WTC11 (cell line): Measurements from ENCODE around the gene OSTM1. TPM values are rescaled to one million over a fixed set of nuclear protein-coding genes. Genes with fewer than 3 reads are reported as not detected.

Experiments
- ATAC-seq: fragments of 200-7000 bp; cut with Tn5 transposase; 2 replicates; pipeline ENCODE4 v1.10.0; 2021; ENCODE audit warnings: mild to moderate bottlenecking, moderate library complexity
- CTCF ChIA-PET: fragments of 300-600 bp; sonication (Branson Sonifier 250); formaldehyde crosslinking; loops from one replicate; lab custom pipeline; 2021; ENCODE audit warnings: antibody characterized with exemption; lab: Charles Lee
- POLR2A ChIA-PET: fragments of 350-600 bp; sonication (Branson Sonifier 250); formaldehyde crosslinking; loops from one replicate; lab custom pipeline; 2021; ENCODE audit warnings: antibody characterized with exemption; lab: Charles Lee
- DNase-seq: peaks from one replicate; pipeline ENCODE4 v3.0.0; 2021; ENCODE audit warnings: low spot score
- H3K27ac Mint-ChIP-seq: 2 replicates; pipeline ENCODE4 v1.8.0; 2021; ENCODE audit warnings: mixed read lengths
- H3K27me3 Mint-ChIP-seq: 2 replicates; pipeline ENCODE4 v1.8.0; 2021; ENCODE audit warnings: low read depth, mild to moderate bottlenecking, moderate library complexity, mixed read lengths
- H3K36me3 Mint-ChIP-seq: 2 replicates; pipeline ENCODE4 v1.8.0; 2021; ENCODE audit warnings: mixed read lengths
- H3K4me1 Mint-ChIP-seq: 2 replicates; pipeline ENCODE4 v1.8.0; 2022; ENCODE audit warnings: mixed read lengths
- H3K4me3 Mint-ChIP-seq: 2 replicates; pipeline ENCODE4 v1.8.0; 2021; ENCODE audit warnings: mild to moderate bottlenecking, moderate library complexity, mixed read lengths
- H3K9me3 Mint-ChIP-seq: 2 replicates; pipeline ENCODE4 v1.8.0; 2021; ENCODE audit warnings: mixed read lengths
- AR ChIP-seq: fragments of 250-450 bp; sonication (Bioruptor Pico); IDR thresholded peaks from 2 replicates; pipeline ENCODE4 v1.9.0; 2021; ENCODE audit warnings: mild to moderate bottlenecking
- CTCF ChIP-seq: fragments of 200-600 bp; IDR thresholded peaks from 2 replicates; pipeline ENCODE4 v1.8.0; 2022; ENCODE audit warnings: antibody characterized with exemption
- E2F5 ChIP-seq: sonication (generic); formaldehyde crosslinking; IDR thresholded peaks from 2 replicates; pipeline ENCODE4 v1.8.1; 2022; ENCODE audit warnings: mild to moderate bottlenecking, moderate library complexity, missing genetic modification reagents
- ESRRA ChIP-seq: sonication (generic); formaldehyde crosslinking; IDR thresholded peaks from 2 replicates; pipeline ENCODE4 v1.8.1; 2022; ENCODE audit warnings: mild to moderate bottlenecking, missing genetic modification reagents, borderline replicate concordance
- JUN ChIP-seq: sonication (generic); formaldehyde crosslinking; IDR thresholded peaks from 2 replicates; pipeline ENCODE4 v1.8.0; 2023; ENCODE audit warnings: mild to moderate bottlenecking, missing genetic modification reagents
- NR1H2 ChIP-seq: sonication (generic); formaldehyde crosslinking; IDR thresholded peaks from 2 replicates; pipeline ENCODE4 v1.9.0; 2021; ENCODE audit warnings: mild to moderate bottlenecking, moderate library complexity, missing genetic modification reagents
- PRRX2 ChIP-seq: fragments of 250-450 bp; sonication (Bioruptor Pico); IDR thresholded peaks from 2 replicates; pipeline ENCODE4 v1.8.0; 2021; ENCODE audit warnings: mild to moderate bottlenecking
- RELA ChIP-seq: sonication (generic); formaldehyde crosslinking; IDR thresholded peaks from 2 replicates; pipeline ENCODE4 v1.8.1; 2022; ENCODE audit warnings: missing genetic modification reagents, mild to moderate bottlenecking, borderline replicate concordance
- RORB ChIP-seq: fragments of 250-450 bp; sonication (Bioruptor Pico); IDR thresholded peaks from 2 replicates; pipeline ENCODE4 v1.9.0; 2021; ENCODE audit warnings: mild to moderate bottlenecking
- SMAD4 ChIP-seq: sonication (generic); formaldehyde crosslinking; IDR thresholded peaks from 2 replicates; pipeline ENCODE4 v1.8.0; 2022; ENCODE audit warnings: mild to moderate bottlenecking, missing genetic modification reagents
- SOX15 ChIP-seq: fragments of 250-450 bp; sonication (Bioruptor Pico); IDR thresholded peaks from 2 replicates; pipeline ENCODE4 v1.9.0; 2021; ENCODE audit warnings: mild to moderate bottlenecking
- TEAD4 ChIP-seq: sonication (generic); formaldehyde crosslinking; IDR thresholded peaks from 2 replicates; pipeline ENCODE4 v1.8.0; 2022; ENCODE audit warnings: mild to moderate bottlenecking, missing genetic modification reagents
- ZNF121 ChIP-seq: sonication (generic); formaldehyde crosslinking; IDR thresholded peaks from 2 replicates; pipeline ENCODE4 v1.8.0; 2023; ENCODE audit warnings: missing genetic modification reagents
- ZNF396 ChIP-seq: fragments of 250-450 bp; sonication (Bioruptor Pico); IDR thresholded peaks from 2 replicates; pipeline ENCODE4 v1.8.0; 2021; ENCODE audit warnings: mild to moderate bottlenecking, moderate library complexity, borderline replicate concordance
- ZNF671 ChIP-seq: fragments of 250-450 bp; sonication (Bioruptor Pico); IDR thresholded peaks from 2 replicates; pipeline ENCODE4 v1.8.0; 2021; ENCODE audit warnings: mild to moderate bottlenecking
- total RNA-seq: library from RNA; stranded (reverse); gene quantifications from 3 replicates; pipeline ENCODE4 v1.2.3, GENCODE V29; 2021
- TF ChIP-seq, protein P1 (sequence below): fragments of 250-450 bp; sonication (Bioruptor Pico); IDR thresholded peaks from 2 replicates; pipeline ENCODE4 v1.8.0; 2021; ENCODE audit warnings: mild to moderate bottlenecking
- TF ChIP-seq, protein P2 (sequence below): sonication (generic); formaldehyde crosslinking; IDR thresholded peaks from 2 replicates; pipeline ENCODE4 v1.8.1; 2023; ENCODE audit warnings: mild to moderate bottlenecking, missing genetic modification reagents, moderate library complexity
- TF ChIP-seq, protein P3 (sequence below): sonication (generic); formaldehyde crosslinking; IDR thresholded peaks from 2 replicates; pipeline ENCODE4 v1.8.0; 2022; ENCODE audit warnings: mild to moderate bottlenecking, missing genetic modification reagents
- TF ChIP-seq, protein P4 (sequence below): fragments of 250-450 bp; sonication (Bioruptor Pico); IDR thresholded peaks from 2 replicates; pipeline ENCODE4 v1.9.0; 2021; ENCODE audit warnings: mild to moderate bottlenecking, borderline replicate concordance

The OSTM1 gene
- total RNA-seq, 1 experiment from 2014 or later, result 34.1 TPM

GRCh38 chr6:108052706-108053105 is 21.8 kb downstream of the OSTM1 start:
- ChIA-PET POLR2A (no interaction called here), CTCF (interaction anchor here (1.1 kb wide), 1 partner anchor 72 kb away, joined by 3 read pairs; no protein-coding TSS in a partner anchor)
- TF ChIP-seq ZNF121 (CRISPR knock-in tag), result no peak
- TF ChIP-seq SOX15 (CRISPR knock-in tag), result no peak
- no peak for TF ChIP-seq E2F5 (CRISPR knock-in tag)
- TF ChIP-seq SMAD4, result no peak
- TF ChIP-seq PRRX2, result no peak
- no peak for TF ChIP-seq AR (CRISPR knock-in tag)
- no peak for TF ChIP-seq ESRRA (CRISPR knock-in tag)
- TF ChIP-seq RORB, result no peak
- TF ChIP-seq ZNF396 (CRISPR knock-in tag), result no peak
- TF ChIP-seq, protein P1, sequence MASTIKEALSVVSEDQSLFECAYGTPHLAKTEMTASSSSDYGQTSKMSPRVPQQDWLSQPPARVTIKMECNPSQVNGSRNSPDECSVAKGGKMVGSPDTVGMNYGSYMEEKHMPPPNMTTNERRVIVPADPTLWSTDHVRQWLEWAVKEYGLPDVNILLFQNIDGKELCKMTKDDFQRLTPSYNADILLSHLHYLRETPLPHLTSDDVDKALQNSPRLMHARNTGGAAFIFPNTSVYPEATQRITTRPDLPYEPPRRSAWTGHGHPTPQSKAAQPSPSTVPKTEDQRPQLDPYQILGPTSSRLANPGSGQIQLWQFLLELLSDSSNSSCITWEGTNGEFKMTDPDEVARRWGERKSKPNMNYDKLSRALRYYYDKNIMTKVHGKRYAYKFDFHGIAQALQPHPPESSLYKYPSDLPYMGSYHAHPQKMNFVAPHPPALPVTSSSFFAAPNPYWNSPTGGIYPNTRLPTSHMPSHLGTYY (CRISPR knock-in tag), result no peak
- no peak for TF ChIP-seq ZNF671 (CRISPR knock-in tag)
- DNase-seq (no peak), ATAC-seq (no peak)
- H3K4me1 Mint-ChIP-seq, result no peaks in the 10 kb centered on the region
- peaks cover 7% of the 10 kb centered on the region; the same call in 1 of the 2 replicates for H3K36me3 Mint-ChIP-seq
- H3K27me3 Mint-ChIP-seq, result no peaks in the 10 kb centered on the region
- no peak overlapping the region for H3K27ac Mint-ChIP-seq
- H3K4me3 Mint-ChIP-seq, result no peak overlapping the region
- H3K9me3 Mint-ChIP-seq, result no peaks in the 10 kb centered on the region

GRCh38 chr6:108051481-108051880 is 23.1 kb downstream of the OSTM1 start:
- Mint-ChIP-seq H3K9me3 (peaks cover 2% of the 10 kb centered on the region; the same call in 1 of the 2 replicates), H3K27ac (no peak overlapping the region), H3K36me3 (peaks cover 15% of the 10 kb centered on the region), H3K4me3 (no peak overlapping the region), H3K27me3 (no peaks in the 10 kb centered on the region), H3K4me1 (no peaks in the 10 kb centered on the region)
- ATAC-seq (no peak), DNase-seq (no peak)
- ChIA-PET CTCF (interaction anchor here (0.7 to 6.5 kb wide), 2 partner anchors 68 to 70 kb away, joined by 3 to 83 read pairs; no protein-coding TSS in a partner anchor), POLR2A (no interaction called here)
- TF ChIP-seq, protein P2, sequence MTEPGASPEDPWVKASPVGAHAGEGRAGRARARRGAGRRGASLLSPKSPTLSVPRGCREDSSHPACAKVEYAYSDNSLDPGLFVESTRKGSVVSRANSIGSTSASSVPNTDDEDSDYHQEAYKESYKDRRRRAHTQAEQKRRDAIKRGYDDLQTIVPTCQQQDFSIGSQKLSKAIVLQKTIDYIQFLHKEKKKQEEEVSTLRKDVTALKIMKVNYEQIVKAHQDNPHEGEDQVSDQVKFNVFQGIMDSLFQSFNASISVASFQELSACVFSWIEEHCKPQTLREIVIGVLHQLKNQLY, result no peak
- TF ChIP-seq RELA (CRISPR knock-in tag) (no peak), NR1H2 (CRISPR knock-in tag) (no peak), JUN (no peak), RORB (no peak), CTCF (no peak), TEAD4 (no peak)
- TF ChIP-seq, protein P3, sequence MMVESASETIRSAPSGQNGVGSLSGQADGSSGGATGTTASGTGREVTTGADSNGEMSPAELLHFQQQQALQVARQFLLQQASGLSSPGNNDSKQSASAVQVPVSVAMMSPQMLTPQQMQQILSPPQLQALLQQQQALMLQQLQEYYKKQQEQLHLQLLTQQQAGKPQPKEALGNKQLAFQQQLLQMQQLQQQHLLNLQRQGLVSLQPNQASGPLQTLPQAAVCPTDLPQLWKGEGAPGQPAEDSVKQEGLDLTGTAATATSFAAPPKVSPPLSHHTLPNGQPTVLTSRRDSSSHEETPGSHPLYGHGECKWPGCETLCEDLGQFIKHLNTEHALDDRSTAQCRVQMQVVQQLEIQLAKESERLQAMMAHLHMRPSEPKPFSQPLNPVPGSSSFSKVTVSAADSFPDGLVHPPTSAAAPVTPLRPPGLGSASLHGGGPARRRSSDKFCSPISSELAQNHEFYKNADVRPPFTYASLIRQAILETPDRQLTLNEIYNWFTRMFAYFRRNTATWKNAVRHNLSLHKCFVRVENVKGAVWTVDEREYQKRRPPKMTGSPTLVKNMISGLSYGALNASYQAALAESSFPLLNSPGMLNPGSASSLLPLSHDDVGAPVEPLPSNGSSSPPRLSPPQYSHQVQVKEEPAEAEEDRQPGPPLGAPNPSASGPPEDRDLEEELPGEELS (CRISPR knock-in tag), result no peak
- TF ChIP-seq, protein P4, sequence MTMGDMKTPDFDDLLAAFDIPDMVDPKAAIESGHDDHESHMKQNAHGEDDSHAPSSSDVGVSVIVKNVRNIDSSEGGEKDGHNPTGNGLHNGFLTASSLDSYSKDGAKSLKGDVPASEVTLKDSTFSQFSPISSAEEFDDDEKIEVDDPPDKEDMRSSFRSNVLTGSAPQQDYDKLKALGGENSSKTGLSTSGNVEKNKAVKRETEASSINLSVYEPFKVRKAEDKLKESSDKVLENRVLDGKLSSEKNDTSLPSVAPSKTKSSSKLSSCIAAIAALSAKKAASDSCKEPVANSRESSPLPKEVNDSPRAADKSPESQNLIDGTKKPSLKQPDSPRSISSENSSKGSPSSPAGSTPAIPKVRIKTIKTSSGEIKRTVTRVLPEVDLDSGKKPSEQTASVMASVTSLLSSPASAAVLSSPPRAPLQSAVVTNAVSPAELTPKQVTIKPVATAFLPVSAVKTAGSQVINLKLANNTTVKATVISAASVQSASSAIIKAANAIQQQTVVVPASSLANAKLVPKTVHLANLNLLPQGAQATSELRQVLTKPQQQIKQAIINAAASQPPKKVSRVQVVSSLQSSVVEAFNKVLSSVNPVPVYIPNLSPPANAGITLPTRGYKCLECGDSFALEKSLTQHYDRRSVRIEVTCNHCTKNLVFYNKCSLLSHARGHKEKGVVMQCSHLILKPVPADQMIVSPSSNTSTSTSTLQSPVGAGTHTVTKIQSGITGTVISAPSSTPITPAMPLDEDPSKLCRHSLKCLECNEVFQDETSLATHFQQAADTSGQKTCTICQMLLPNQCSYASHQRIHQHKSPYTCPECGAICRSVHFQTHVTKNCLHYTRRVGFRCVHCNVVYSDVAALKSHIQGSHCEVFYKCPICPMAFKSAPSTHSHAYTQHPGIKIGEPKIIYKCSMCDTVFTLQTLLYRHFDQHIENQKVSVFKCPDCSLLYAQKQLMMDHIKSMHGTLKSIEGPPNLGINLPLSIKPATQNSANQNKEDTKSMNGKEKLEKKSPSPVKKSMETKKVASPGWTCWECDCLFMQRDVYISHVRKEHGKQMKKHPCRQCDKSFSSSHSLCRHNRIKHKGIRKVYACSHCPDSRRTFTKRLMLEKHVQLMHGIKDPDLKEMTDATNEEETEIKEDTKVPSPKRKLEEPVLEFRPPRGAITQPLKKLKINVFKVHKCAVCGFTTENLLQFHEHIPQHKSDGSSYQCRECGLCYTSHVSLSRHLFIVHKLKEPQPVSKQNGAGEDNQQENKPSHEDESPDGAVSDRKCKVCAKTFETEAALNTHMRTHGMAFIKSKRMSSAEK (CRISPR knock-in tag), result no peak
